Measurements from ENCODE around the gene SH3PXD2A. TPM values are rescaled to one million over a fixed set of nuclear protein-coding genes. Genes with fewer than 3 reads are reported as not detected.
"Not testable (repeated sequence)": the region's sequence is repeated elsewhere in the genome, so short reads cannot be mapped to it uniquely, and the experiment has no call there.

SH3PXD2A gene
- total RNA-seq, 1 donor from 2014 or later = 5.7 TPM

DNA sequence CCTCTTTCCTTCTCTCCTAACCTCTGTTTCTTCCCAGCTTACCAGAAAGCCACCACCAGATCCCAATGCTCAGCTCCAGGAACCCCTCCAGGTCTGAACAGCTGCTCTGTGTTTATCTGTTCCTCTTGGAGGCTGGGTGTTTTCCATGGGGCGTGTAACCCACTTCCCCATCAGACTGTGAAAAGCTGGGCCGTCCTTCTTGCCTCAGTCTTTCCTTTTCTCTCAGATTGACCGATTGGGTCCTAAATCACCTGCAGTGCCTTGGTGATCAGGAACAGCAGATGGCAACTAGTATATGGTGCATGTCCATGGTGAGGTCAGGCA, 4.8 kb downstream of the SH3PXD2A start:
- no peak for DNase-seq (ENCODE audit: low read depth, low spot score)

DNA sequence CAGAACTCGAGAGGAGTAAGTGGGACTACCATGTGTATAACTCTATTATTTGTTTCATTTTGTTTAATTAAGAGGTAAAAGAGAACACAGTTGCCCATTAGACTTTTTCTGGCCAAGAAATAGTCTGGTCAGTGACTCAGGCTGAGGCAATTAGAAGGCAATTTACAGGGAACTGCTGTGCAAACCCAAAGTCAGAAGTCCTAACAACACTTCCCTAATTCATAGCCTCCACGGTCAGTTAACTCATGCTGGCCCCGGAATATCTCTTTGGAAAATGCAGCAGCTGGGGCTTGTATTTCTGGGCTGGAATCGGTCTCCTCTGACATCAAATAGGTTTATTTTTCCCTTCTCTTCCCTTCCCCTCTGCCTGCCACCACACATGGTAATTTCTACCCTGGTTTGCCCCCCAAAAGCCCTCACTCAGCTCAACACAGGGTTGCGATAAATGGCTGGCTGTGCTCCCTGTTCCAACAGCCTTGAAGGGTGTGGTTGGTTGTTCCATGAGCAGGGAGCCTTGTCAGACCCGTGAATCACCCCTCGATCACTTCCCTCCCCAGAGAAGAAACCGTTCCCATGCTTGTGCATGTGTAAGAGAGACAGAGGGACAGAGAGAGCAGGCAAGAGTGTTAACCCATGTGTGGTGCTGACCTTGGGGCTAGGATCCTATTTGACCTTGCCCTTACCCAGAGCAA, 5.3 kb downstream of the SH3PXD2A start:
- DNase-seq (ENCODE audit: low read depth, low spot score) = peak; percentile 37

DNA sequence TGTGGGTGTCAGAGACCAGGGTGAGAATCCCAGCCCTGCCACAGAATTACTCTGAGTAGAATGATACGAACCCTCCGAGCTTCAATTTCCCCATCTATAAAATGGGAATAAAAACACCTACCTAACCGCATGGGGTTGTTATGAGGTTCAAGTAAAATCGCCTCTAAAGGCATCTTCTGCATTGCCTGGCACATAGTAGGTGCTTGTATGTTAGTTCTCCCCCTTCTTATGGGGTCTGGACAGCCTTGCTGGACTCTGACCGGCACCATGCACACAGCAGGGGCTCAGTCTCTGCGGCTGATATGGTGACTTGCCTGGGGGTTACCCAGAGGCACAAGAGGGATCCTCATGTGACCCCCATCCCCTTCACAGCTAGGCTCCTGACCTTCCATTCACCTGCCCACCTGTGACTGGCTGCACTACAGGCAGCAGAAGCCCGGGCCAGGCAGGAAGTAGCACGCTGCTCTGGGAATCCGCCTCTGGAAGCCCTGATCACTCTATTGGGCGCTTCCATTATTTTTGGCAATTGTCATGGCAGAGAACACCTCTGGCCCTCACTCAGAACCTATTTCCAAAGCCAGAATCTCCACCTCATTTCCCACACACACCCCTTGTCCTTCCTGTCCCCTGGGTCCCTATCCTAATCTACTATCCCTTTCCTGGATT, 6.0 kb downstream of the SH3PXD2A start:
- no peak for DNase-seq (ENCODE audit: low read depth, low spot score)

DNA sequence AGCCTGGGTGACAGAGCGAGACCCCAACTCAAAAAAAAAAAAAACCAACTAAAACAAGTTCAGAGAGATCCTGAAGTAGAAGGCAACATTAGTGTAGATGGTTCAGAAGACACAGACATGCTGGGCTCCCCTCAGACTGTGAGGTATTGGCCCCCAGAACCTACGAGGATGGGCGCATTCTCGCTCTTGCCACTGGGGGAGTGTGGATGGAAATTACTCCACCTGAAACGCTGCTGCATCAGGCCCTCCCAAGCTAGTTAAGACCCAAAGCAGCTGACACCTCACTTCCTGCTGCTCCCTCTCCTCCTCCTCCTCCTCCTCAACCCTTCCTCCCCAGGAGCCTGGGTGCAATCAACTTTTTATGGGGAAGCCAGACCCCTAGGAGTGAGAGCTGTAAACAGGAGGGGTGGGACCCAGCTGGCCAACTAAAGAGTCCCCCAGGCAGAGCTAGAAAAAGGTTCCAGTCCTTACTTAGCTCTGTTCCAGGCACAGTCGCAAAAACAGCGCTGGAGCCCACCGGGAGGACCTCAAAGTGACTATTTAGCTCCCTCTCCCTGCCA, 7.4 kb downstream of the SH3PXD2A start:
- no peak for DNase-seq (ENCODE audit: low read depth, low spot score)

DNA sequence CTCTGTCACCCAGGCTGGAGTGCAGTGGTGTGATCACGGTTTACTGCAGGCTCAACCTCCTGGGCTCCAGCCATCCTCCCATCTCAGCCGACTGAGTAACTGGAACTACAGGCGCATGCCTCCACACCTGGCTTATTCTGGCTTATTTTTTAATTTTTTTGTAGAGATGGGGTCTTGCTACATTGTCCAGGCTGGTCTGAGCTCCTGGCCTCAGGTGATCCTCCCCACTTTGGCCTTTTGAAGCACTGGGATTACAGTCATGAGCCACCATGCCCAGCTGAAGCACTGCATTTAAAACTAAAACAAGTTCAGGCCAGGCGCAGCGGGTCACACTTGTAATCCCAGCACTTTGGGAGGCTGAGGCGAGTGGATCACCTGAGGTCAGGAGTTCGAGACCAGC, 8.0 kb downstream of the SH3PXD2A start:
- no peak for DNase-seq (ENCODE audit: low read depth, low spot score)

DNA sequence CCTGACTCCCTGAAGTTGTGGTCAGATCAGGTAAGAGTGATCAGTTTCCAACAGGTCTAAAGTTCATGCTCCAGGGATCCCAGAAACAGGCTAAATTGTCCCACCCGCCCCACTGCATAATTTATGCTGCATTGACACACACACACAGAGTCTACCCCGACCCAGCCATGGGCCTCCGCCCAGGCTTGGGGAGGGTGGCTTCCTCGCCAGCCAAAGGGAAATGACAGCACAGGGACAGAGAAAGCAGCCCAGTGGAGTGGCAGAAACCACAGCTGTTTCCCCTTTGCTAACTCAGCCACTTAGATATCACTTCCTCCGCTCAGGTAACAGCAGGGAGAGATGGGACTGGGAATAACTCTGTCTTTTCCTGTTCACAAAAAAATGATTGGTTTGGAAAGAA, 9.4 kb downstream of the SH3PXD2A start:
- DNase-seq (ENCODE audit: low read depth, low spot score) = no peak

DNA sequence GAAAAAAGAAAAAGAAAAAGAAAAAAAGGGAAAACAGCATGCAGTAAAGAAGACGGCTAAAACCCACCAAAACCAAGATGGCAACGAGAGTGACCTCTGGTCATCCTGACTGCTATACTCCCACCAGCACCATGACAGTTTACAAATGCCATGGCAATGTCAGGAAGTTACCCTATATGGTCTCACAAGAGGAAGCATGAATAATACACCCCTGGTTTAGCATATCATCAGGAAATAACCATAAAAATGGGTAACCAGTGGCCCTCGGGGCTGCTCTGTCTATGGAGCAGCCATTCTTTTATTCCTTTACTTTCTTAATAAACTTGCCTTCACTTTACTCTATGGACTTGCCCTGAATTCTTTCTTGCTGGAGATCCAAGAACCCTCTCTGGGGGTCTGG, 10.0 kb downstream of the SH3PXD2A start:
- not testable (repeated sequence) for DNase-seq (ENCODE audit: low read depth, low spot score)

DNA sequence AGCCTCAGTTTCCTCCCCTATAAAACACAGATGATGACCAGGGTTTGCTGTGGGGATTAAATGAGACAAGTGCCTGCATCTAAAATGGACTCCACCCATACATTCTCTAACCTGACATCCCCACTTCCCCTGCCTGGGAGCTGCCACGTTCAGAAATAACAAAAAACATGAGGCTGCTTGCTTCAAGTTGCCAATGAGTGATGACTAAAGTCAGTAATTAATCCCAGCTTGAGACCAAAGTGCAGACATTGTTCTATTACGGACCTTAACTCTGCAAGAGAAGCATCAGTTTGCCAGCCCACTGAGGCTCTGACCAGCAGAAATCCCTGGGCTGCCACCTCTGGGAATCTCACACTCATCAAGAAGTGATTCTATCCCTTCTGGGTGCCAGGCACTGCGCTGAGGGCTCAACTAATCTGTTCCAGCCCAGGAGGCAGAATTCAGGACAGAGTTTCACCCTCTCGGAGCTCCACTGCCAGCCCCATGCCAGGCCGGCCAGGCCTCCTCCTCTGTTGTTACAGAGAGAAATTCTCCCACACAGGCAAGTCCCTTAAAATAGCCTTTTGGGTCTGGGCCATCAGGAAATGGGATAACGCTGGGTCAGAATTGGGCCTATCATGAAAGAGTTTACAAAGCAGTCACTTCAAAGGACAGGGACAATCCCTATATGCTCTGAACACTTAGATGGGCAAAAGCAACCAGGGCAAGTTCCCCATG, 11.4 kb downstream of the SH3PXD2A start:
- DNase-seq (ENCODE audit: low read depth, low spot score) = no peak

DNA sequence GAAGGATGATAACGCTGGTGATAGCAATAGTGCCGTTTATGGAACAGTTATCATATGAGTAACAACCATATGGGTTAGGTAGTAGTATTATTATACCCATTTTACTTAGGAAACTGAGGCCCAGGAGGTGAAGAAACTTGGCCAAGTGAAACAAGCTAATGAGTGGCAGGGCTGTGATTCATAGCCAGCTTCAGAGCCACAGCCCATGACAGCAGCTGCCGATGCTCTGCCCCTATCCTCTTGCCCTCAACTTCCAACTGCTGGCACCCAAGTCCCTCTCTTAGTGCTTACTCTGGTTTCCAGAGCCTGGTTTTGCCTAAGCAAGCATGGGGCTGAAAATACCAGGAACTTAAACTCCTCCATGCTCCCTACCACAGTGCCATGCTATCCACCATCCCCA, 12.3 kb downstream of the SH3PXD2A start:
- DNase-seq (ENCODE audit: low read depth, low spot score) = no peak

DNA sequence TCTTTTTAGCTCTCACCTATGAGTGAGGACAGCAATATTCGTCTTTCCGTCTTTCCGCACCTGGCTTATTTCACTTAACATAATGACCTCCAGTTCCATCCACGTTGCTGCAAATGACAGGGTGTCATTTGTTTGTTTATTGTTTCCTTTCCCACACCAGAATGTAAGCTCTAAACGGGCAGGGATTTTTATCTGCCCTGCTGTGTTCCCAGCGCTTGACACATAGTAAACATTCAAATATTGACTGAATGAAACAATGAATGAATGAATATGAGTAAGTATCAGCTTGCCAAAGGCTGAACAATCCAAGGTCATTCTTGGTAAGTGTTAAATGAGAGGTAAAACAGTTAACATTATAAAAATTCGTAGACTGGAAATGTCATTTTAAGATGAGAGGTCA, 12.8 kb downstream of the SH3PXD2A start:
- no peak for DNase-seq (ENCODE audit: low read depth, low spot score)

DNA sequence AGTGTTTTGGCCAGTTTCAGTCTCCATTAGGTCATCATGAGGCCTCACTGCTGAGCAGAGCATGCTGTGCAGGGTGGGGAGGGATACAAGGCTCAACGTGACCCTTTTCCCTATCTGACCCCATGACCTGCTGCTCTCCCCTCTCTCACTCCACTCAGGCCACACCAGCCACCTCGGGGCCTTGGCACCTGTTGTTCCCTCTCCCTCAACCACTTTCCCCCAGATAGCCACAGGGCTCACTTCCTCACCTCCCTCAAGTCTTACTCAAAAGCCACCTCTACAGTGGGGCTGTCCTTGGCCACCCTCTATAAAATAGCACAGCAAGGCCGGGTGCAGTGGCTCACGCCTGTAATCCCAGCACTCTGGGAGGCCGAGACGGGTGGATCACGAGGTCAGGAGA, 13.9 kb downstream of the SH3PXD2A start:
- DNase-seq (ENCODE audit: low read depth, low spot score) = no peak

DNA sequence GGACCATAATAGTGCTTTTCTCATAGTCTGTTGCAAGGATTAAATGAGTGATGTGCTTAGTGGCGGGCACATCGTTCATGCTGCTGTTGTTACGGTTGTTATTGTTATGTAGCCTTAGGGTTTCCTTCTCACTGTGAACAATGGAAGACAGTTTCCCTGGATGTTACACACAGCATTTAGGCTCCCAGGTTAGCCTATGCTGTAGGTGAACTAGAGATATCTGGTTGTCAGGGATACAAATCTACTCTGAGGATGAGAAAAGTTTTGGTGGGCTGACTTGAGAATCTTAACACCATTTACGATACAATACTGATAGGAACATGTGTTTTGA, 14.7 kb downstream of the SH3PXD2A start:
- no peak for DNase-seq (ENCODE audit: low read depth, low spot score)

DNA sequence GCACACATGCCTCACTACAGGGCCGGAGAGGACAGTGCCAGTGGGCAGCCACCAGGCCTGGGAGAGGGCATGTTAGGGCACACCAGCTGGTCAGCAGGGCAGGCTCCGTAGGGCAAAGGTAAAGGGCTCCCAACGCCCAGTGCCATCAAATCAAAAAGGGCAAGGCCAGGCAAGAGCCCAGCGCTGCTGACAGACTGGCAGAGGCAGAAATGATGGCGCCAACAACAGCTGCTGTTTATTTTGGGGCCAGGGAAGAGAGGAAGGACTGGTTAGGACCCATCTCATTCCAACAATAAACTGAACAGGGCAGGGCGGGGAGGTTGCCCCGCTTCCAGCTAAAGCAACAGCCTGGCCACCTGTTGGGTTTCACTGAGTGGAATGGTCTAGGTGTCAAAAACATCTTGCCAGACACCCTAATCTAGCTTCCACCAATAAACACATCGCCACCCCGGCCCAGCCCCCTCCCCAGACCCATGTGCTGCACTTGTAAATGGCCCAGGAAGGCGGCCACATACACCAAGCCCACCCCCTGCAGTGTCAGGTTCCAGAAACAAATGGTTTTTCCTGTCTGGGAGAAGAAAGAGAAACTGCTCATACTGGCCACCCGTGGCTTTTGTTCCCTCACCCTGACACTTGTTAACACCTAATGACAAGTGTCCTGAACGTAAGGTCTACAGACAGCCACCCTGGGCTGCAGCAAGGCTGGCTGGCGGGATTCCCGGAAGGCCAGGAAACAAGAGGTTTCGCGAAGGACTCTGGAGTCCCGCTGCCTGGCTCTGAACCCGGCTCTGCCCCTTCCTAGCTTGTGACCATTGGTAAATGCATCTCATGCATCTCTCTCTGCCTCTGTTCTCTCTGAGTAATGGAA, 15.3 kb downstream of the SH3PXD2A start:
- no peak for DNase-seq (ENCODE audit: low read depth, low spot score)

DNA sequence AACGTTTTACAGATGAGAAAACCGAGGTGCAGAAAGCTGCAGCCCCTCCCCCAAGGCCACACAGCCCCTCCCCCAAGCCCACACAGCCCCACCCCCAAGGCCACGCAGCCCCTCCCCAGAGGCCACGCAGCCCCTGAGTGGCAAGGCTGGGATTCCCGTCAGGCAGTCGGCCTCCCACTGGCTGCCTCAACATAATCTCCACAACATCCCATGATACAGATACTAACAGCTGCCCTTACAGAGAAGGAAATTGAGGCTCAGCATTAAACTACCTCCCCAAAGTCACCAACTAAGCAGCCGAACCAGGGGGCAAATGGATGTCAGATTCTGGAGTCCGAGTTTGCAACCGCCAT, 15.9 kb downstream of the SH3PXD2A start:
- DNase-seq (ENCODE audit: low read depth, low spot score) = no peak

DNA sequence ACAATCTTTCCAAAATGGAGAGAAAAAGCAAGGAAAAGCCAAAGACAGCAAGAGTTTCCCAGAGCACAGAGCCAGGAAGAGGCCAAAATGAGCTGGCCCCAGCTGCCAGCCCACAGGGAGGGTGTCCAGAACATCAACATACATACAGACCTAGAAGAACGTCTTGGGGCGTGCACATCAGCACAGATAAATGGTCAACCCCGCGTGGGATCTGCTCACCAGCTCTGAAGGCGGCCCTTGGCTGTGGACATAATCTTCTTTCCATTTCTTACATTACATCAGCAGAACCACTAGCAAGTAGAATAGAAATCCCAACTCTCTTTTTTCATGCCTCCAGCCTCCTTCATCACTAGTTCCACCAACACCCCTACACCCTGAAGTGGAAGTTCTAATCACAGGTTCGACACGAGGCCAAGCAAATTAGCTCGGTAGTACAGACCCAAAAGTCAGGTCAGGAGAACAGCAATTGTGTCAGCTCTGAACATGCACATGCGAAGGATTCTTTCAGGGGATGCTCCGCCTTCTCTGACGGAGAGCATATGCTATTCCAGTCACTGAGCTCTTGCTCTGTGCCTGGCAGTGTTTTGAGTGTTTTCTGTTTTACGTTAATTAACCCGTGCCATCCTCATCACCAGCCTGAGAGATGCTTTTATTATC, 16.4 kb downstream of the SH3PXD2A start:
- no peak for DNase-seq (ENCODE audit: low read depth, low spot score)

DNA sequence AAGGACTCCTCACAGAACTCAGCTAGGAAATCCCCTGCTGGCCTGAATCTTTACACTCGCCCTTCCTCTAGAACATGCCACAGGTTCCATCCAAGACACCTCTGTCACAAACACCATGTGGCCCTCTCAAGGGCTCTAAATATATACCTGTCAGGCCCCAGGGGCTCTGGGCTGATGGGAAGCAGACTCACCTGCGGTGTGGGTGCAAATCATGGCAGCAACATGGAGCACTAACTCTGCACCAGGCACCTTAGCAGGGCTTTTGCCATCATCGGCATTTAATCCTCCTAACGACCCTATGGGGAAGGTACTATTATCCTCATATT, 17.3 kb downstream of the SH3PXD2A start:
- no peak for DNase-seq (ENCODE audit: low read depth, low spot score)

DNA sequence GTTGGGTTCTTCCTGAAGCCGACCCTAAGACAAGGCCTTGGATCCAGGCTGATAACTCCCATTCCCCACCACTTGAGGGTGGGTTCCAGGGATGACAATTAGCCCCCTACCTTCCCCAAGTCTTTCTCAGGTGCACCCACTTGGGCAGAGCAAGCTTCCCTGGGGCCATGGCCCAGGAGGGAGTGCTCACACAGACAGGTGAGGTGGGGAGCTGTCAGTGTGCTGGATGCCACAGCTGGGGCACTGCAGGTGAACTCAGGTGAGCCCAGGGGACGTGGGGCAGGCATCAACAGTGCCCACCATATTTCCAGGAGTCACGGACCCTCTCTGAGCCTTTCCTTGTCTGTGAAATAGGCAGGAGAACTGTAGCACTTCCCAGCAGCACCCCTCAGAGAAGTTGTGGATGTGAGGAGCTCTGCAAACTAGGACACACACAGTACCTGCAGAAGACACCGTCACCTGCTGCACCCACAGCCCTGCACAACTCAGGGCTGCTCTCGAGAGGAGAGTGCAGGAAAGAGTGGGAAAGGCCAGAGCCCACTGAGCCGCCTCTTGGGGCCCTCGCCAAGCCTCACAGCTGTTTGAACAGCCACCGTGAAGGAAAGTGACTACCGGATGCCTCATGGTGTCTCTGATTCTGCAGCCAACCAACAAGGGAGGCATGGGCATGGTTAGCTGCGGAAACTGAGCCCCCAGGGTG, 17.9 kb downstream of the SH3PXD2A start:
- no peak for DNase-seq (ENCODE audit: low read depth, low spot score)

DNA sequence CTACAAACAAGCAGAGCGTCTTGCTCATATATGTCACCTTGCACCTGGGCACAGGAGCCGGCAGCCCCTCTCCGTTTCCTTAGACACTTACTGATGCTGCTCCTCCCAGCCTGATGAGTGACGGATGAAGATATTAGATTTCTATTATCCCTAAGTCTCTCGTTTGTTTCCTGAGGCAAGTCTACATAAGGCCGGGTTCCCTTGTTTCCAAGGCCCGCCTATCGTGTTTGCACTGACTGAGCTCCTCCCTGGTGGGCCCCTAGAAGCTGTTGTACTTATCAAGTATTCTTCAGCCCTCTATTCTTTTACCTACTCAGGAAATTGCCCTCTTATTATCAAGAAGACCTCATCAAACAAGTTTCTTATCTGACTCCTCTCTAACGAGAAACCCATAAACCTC, 18.5 kb downstream of the SH3PXD2A start:
- DNase-seq (ENCODE audit: low read depth, low spot score) = no peak

DNA sequence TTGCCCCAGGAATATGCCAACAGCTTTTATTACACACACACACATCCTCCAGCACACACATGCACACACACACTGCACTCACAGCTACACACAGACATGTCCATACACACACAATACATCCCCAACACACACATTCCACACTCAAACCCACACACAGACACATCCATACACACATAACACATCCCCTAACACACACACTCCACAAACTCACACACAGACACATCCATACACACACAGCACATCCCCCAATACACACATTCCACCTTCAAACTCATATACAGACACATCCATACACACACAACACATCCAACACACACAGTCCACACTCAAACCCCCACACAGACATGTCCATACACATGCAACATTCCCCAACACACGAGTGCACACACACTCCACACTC, 19.1 kb downstream of the SH3PXD2A start:
- no peak for DNase-seq (ENCODE audit: low read depth, low spot score)

DNA sequence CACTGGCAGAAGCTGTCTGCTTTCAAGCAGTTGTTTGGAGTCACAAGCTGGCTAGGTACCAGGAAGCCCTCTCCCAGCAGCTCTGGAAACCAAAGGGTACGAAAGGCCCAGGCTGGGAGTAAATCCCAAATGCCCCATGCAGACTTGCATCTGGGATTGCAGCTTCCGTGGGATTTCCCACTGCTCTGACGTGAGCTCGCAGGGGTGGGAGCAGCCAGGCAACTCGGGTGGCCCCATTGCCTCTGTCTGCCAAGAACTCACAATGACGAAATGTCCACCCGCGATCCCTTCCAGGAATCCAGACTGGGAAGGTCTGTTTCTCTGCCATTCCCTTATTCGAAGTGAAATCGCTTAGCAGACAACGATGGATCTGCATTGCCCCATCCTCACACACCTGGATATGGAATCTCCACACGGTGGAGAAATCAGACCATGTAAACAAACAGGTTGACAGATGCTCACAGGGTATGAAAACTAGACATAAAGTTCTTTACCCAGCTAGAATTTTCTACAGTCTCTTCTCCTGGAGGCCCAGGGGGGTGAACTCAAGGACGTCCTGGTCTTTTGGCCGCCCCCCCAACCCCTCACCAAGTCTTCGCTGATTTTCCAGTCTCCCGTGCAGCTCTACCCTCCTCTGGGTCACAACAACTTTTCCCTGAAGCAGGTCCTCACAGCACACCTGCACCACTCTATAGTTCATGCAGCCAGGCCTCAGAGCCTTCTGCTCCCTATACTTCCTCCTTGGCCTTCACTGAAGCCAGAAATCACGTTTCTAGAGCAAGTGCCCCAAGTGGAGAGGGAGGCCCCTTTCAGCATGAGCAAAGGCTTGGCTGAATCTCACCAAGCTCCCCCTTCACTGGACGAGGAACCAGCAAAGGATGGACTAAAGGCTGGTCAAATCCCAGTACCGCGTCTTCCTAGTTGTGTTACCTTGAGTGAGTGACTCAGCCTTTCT, 20.0 kb downstream of the SH3PXD2A start:
- no peak for DNase-seq (ENCODE audit: low read depth, low spot score)

All from pulmonary artery endothelial cell (primary cell).